Measurements from ENCODE around the gene MAMSTR. TPM values are rescaled to one million over a fixed set of nuclear protein-coding genes. Genes with fewer than 3 reads are reported as not detected.

Gene MAMSTR
- total RNA-seq, 1 donor from 2014 or later, result 3.4 TPM

DNA sequence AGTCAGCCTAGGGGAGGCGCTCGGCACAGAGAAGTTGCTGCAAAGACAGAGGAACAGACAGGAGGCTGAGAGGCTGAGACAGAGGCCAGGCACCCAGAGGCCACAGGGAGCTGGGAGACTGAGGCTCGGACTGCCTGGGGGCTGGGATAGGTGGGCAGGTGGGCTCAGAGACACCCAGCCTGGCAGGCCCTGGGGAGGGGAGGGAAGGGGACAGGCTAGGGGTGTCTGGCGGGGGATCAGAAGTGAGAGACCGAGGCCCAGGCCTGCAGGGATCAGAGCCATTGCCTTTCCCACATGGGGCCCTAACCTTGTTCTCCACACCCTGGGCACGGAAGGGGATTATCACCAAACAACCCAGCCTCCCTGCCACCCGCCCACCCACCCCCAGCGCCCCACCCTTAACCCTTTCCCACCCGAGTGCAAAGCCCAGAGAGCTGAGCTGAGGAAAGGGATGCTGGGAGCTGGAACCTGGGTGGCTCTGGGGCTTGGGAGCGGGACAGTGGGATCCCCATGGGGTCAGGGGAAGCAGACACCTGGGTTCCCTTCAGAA is 48.0 kb downstream of the MAMSTR start:
- DNase-seq (ENCODE audit: extremely low spot score in 2 of 2), result no peak
- Histone ChIP-seq H3K27me3 (no peaks in the 10 kb centered on the region), H3K9me3 (no peaks in the 10 kb centered on the region), H3K27ac (no peak overlapping the region), H3K4me3 (no peak overlapping the region), H3K36me3 (no peaks in the 10 kb centered on the region), H3K4me1 (peaks cover 10% of the 10 kb centered on the region)
- no peak for TF ChIP-seq POLR2AphosphoS5 (IDR thresholded peaks at IDR 0.05; ENCODE audit: insufficient read depth in 1 of 2, low read depth in 1 of 2)
- TF ChIP-seq POLR2A (IDR thresholded peaks at IDR 0.05), result no peak
- TF ChIP-seq, protein P1, sequence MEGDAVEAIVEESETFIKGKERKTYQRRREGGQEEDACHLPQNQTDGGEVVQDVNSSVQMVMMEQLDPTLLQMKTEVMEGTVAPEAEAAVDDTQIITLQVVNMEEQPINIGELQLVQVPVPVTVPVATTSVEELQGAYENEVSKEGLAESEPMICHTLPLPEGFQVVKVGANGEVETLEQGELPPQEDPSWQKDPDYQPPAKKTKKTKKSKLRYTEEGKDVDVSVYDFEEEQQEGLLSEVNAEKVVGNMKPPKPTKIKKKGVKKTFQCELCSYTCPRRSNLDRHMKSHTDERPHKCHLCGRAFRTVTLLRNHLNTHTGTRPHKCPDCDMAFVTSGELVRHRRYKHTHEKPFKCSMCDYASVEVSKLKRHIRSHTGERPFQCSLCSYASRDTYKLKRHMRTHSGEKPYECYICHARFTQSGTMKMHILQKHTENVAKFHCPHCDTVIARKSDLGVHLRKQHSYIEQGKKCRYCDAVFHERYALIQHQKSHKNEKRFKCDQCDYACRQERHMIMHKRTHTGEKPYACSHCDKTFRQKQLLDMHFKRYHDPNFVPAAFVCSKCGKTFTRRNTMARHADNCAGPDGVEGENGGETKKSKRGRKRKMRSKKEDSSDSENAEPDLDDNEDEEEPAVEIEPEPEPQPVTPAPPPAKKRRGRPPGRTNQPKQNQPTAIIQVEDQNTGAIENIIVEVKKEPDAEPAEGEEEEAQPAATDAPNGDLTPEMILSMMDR (IDR thresholded peaks at IDR 0.05), result no peak
- intact Hi-C loops (cut with DNase I), result loop anchor here (10.0 kb wide), 1 partner anchor 63 kb away; no protein-coding TSS in a partner anchor

DNA sequence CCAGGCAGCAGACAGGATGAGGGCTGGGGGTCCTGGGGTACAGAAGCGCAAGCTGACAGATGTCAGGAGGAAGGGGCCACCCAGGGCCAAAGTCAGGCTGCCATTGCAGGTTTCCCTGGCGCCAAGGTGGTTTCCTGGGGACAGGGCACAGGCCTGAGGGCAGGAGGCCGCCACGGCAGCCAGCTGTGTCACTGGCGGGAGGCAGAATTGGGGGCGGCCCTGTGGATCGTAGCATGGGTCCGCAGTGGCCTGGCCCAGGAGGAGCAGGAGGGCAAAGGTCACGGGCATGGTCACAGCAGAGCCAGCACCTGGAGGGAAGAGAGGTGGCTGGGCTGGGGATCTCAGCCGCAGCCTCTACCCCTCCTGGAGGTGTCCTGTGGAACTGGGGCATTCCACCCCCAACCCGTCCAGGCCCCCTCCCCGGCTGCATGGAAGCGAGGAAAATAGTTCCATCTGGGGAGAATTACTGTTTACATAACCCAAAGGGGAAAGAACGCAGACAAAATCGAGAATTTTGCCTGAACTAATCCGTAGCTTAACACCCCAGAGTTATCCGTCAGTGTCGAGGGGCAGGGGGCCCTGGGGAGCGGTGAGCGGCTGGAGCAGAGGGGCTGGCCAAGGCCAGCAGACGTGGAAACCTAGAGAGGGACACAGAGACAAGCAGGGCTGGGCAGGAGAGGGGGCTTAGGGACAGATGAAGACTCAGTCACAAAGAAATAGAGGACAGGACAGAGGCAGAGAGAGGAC is 48.7 kb downstream of the MAMSTR start:
- H3K9me3 ChIP-seq, result no peaks in the 10 kb centered on the region
- TF ChIP-seq POLR2A (IDR thresholded peaks at IDR 0.05) (no peak), POLR2AphosphoS5 (IDR thresholded peaks at IDR 0.05; ENCODE audit: insufficient read depth in 1 of 2, low read depth in 1 of 2) (no peak)
- TF ChIP-seq, protein P1 (IDR thresholded peaks at IDR 0.05), result no peak
- peaks cover 10% of the 10 kb centered on the region for H3K4me1 ChIP-seq
- H3K4me3 ChIP-seq, result no peak overlapping the region
- intact Hi-C loops (cut with DNase I), result loop anchor here (10.0 kb wide), 1 partner anchor 64 kb away; no protein-coding TSS in a partner anchor
- DNase-seq (ENCODE audit: extremely low spot score in 2 of 2), result no peak
- no peaks in the 10 kb centered on the region for H3K36me3 ChIP-seq
- H3K27me3 ChIP-seq, result no peaks in the 10 kb centered on the region
- H3K27ac ChIP-seq, result no peak overlapping the region

DNA sequence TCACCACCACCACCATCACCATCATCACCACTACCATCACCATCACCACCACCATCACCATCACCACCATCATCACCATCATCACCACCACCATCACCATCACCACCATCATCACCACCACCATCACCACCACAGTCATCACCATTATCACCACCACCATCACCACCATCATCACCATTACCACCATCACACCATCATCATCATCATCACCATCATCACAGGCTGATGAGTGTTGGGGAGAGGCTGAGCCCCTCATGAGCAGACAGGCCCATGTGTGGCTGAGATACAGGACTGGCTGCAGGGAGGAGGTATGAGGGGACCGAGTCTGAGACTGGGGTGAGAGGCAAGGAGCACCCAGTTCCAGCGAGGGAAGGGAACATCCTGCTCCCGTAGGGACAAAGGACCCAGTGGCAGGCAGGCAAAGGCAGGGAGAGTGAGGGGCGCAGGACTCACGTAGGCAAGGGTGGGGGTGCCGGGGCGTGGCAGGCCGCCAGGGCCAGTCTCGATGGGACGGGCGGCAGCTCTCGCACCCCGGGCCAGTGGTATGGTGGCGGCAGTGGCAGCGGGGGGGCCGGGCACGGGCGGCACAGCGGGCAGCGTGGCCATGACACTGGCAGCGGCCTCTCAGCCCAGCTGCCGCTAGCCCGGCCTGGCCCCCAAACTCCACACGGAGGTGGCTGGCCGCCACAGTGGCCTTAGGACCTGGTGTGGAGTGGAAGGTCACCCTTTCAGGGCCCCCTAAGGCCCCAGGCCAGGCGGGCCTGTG is 49.4 kb downstream of the MAMSTR start:
- intact Hi-C loops (cut with DNase I), result loop anchor here (10.0 kb wide), 1 partner anchor 65 kb away; no protein-coding TSS in a partner anchor

DNA sequence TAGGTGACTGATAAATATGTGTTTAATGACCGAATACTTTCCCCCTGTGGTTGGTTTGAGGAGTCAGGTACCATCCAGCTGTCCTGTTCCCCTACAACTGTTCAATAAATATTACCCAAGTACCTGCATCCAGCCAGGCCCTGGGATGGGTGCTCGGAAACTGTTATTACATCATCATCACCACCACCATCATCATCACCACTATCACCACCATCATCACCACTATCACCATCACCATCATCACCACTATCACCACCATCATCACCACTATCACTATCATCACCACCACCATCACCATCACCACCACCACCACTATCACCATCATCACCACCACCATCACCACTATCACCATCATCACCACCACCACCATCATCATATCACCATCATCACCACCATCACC is 50.8 kb downstream of the MAMSTR start:
- Histone ChIP-seq H3K4me3 (no peak overlapping the region), H3K4me1 (no peaks in the 10 kb centered on the region), H3K9me3 (no peaks in the 10 kb centered on the region), H3K27me3 (no peaks in the 10 kb centered on the region), H3K27ac (no peak overlapping the region), H3K36me3 (no peaks in the 10 kb centered on the region)
- DNase-seq (ENCODE audit: extremely low spot score in 2 of 2), result no peak
- intact Hi-C loops (cut with DNase I), result no loop called here
- TF ChIP-seq, protein P1 (IDR thresholded peaks at IDR 0.05), result no peak
- TF ChIP-seq POLR2A (IDR thresholded peaks at IDR 0.05), result no peak
- no peak for TF ChIP-seq POLR2AphosphoS5 (IDR thresholded peaks at IDR 0.05; ENCODE audit: insufficient read depth in 1 of 2, low read depth in 1 of 2)

More for the DNA sequence above, 49.4 kb downstream of the MAMSTR start:
- DNase-seq (ENCODE audit: extremely low spot score in 2 of 2), result no peak
- H3K36me3 ChIP-seq, result no peaks in the 10 kb centered on the region
- peaks cover 2% of the 10 kb centered on the region for H3K4me1 ChIP-seq
- H3K4me3 ChIP-seq, result no peak overlapping the region
- H3K27me3 ChIP-seq, result no peaks in the 10 kb centered on the region
- H3K27ac ChIP-seq, result no peak overlapping the region
- H3K9me3 ChIP-seq, result no peaks in the 10 kb centered on the region
- TF ChIP-seq, protein P1 (IDR thresholded peaks at IDR 0.05), result no peak
- no peak for TF ChIP-seq POLR2A (IDR thresholded peaks at IDR 0.05)
- TF ChIP-seq POLR2AphosphoS5 (IDR thresholded peaks at IDR 0.05; ENCODE audit: insufficient read depth in 1 of 2, low read depth in 1 of 2), result no peak
